ENCODE results near the gene KRTAP2-3.
A peak's percentile ranks its signal among the peaks of the same experiment; 100 is the strongest.
"Not testable (repeated sequence)": the region's sequence is repeated elsewhere in the genome, so short reads cannot be mapped to it uniquely, and the experiment has no call there.

KRTAP2-3 gene

GRCh38 chr17:41065829-41066624 lies 6.1 kb upstream of the KRTAP2-3 start, which contains the start of gene KRTAP2-4:
Gene KRTAP2-4 (minus strand): TSS chr17:41065879. CDS start chr17:41065845, 34 bp downstream.
- no peak for DNase-seq

GRCh38 chr17:41065016-41065689 lies 5.2 kb upstream of the KRTAP2-3 start:
- not testable (repeated sequence) for DNase-seq

GRCh38 chr17:41064301-41064700 lies 4.4 kb upstream of the KRTAP2-3 start:
- no peak for DNase-seq

DNA sequence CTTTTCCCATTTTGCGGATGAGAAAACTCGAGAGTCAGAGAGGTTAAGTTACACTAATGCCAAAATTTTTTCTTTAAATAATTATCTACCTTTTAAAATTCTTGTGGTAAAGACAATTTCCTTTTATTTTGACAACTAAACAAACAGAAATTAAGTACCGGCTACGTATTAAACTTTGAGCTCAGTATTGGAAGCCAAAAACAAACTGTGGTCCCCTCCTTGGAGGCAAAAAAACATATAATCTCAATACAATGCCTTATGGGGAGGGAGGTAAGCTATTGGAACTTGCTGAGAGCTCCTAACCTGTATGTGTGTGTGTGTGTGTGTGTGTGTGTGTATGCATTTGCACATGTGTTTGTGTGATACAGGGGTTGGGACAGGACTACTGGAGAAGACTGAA lies 3.5 kb upstream of the KRTAP2-3 start:
- DNase-seq, result no peak

GRCh38 chr17:41061964-41062363 lies 2.0 kb upstream of the KRTAP2-3 start:
- DNase-seq, result no peak

DNA sequence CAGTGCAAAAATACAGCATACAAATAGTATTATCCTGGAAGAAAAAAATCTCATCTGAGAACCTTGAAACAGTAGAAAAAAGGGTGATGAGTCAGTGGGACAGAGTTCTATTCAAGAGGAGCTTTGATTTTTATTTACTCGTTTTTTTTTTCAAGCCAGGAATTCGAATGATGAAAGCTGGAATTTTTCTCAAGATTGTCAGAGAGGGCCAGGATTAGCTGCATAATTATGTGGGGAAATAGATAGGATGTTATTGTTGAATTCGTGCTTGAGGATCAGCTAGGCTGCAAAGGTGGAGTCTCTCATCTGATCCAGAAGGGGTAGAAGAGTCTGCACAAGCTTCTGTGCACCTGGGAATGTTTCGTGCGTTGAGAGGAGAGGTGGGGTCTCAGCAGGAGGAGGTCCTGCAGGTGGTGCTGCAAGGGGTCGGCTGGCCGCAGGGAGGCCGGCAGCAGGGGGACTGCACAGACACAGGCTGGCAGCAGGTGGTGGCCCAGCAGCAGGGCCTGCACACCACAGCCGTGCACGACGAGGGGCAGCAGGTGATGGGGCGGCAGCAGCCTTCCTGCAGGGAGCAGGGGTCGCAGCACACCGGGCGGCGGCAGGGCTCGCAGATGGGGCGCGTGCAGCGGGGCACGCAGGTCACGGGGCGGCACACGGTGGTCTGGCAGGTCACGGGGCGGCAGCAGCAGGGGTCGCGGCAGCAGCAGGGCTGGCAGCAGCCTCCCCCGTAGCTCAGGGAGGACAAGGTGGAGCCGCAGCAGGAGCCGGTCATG lies 450 bp downstream of the KRTAP2-3 start:
- DNase-seq, result not testable (repeated sequence)

DNA sequence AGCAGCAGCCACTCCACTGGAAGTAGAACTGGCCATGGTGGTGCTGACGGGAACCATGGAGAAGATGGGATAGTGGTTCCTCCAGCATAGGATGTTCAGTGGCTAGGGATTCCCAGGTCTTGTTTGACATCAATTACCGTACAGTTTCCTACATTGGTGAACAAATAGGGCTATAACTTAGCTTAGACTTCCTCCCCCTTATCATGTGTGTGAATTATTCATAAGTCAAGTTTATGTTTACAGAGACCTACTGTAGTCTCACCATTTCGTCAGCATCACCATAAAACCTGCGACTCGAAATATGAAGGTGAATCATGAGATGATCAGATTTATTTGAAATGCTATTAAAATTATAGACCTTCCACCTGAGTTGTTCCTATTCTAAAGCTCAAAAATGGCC lies 1.2 kb downstream of the KRTAP2-3 start:
- DNase-seq, result no peak

DNA sequence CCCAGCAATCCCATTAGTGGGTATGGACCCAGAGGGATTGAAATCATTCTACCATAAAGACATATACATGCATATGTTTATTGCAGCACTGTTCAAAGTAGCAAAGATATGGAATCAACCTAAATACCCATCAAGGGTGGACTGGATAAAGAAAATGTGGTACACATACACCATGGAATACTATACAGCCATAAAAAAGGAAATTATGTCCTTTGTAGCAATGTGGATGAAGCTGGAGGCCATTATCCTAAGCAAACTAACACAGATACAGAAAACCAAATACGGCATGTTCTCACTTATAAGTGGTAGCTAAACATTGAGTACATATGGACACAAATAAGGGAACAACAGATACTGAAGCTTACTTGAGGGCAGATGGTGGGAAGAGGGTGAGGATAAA lies 2.4 kb downstream of the KRTAP2-3 start:
- DNase-seq, result no peak

DNA sequence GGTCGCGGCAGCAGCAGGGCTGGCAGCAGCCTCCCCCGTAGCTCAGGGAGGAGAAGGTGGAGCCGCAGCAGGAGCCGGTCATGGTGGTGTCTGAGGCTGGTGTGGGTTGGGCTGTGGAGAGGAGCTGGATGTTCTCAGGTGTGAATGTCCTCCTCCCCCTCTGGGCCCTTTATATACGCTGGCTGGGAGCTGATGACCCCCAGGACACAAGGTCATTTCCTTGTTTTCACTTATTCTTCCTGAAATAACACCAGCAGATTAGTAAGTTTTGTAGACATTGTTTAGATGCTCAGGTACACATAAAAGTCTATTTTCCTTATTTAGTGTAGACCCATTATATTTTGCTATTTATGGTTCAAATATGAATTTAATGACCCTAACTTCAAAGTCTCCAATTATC lies 4.8 kb downstream of the KRTAP2-3 start, which contains the start of gene KRTAP2-2:
TSS of gene KRTAP2-2 (minus strand) at position 101 of the 400 bp plus-strand sequence. CDS start at position 82, 19 bp downstream.
- not testable (repeated sequence) for DNase-seq

DNA sequence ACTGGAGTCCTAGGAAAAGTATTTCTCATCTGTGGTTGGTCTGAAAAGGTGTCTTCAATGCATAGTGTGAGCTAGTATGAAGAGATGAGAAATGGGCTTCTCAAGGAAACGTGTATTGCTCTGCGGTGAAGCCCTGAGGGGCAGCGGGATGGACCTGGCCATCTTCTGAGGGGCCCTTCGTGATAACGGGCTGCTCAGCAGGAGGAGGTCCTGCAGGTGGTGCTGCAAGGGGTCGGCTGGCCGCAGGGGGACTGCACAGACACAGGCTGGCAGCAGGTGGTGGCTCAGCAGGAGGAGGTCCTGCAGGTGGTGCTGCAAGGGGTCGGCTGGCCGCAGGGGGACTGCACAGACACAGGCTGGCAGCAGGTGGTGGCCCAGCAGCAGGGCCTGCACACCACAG lies 5.4 kb downstream of the KRTAP2-3 start:
- DNase-seq, result not testable (repeated sequence)

GRCh38 chr17:41054025-41054424 lies 5.9 kb downstream of the KRTAP2-3 start:
- DNase-seq, result no peak

GRCh38 chr17:41052566-41052965 lies 7.3 kb downstream of the KRTAP2-3 start:
- DNase-seq, result no peak

DNA sequence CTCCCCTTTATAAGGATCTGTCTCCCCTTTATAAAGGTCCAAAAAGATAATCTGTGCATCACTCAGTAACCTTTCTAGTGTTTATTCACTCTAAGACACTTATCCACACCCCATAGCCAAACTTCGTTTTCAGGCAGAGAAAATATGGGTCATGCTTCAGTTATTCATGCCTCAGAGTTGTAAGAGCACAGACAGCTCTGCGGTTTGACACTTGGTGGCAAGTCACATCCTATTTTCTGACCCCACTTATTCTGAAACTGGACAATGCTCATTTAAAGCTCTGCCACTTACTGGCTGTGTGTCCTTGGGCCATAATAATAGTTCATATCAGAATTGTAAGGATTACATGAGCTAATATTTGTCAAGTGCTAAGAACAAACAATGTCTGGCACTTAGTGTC lies 10.8 kb downstream of the KRTAP2-3 start:
- DNase-seq, result no peak

DNA sequence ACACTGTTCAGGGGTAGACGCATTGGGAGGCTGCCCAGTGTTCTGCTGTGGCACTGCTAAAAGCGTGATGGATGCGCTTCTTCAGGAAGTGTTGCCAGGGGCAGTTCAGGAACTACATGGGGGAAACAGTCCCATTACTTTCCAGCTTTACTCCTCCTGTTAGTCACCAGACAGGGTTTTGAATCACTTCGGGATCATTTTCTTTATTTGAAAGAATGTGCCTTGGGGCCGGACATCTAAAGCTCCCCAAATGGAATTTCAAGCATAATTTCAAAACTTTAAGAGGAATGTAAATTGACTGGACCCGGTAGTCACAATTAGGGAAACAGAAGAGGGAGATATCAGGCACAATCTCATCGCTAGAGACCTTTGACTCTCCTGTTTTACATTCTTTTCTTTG lies 11.5 kb downstream of the KRTAP2-3 start:
- DNase-seq, result no peak

- DNase-seq, result not testable (repeated sequence)
Measured at GRCh38 chr17:41046735-41047465, 13.0 kb downstream of the KRTAP2-3 start, which contains the start of gene KRTAP2-1. Gene KRTAP2-1 (minus strand): TSS chr17:41047316. CDS start chr17:41047267, 49 bp downstream.

DNA sequence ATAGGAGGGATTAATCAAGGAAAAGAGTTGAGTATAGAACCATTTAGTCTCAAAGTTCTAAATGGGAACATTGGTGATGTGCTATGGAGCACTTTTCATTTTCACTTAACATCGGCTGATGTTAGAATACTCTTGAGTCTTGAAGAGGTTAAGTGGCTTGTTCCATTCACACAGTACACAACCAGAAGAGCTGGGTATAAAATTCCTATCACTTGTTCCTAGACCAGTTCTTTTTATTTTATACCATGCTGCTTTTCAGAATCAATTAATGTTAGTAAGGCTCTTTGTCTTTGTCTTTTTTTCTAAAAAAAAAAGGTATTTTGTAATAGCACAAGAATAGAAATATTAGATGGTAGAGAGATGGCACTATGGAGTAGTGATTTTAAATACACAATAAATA lies 17.0 kb downstream of the KRTAP2-3 start:
- no peak for DNase-seq

DNA sequence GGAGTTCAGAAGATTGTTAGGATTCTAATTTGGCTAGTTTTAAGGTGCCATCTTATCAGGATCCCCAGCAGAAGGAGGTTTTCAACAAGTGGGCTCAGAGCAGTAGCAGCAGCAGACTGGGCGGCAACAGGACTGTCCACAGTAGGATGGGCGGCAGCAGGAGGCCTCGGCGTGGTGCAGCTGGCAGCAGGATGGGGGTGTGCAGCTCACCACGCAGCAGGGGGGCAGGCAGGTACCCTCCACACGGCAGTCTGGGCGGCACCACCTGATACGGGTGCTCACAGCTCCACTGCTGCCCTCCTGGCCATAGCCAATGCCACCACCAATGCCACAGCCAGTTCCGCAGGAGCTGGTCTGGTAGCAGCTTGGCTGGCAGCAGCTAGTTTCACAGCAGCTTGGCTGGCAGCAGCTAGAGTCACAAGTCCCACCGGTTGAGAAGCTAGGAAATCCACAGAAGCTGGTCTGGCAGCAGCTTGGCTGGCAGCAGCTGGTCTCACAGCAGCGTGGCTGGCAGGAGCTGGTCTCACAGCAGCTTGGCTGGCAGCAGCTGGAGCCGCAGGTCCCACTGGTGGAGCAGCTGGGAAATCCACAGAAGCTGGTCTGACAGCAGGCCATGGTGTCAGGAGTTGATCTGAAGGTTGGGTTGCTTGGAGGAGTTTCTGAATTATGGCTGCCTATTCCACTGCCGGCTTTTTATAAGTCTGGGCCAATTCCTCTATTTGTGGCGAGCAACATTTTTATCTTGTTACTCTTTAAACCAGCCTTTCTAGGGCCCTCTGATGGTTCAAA lies 18.9 kb downstream of the KRTAP2-3 start, which contains the start of gene KRTAP1-1:
TSS of gene KRTAP1-1 (minus strand) at position 668 of the 789 bp plus-strand sequence. CDS start at position 615, 53 bp downstream.
- peak; percentile 64 for DNase-seq

DNA sequence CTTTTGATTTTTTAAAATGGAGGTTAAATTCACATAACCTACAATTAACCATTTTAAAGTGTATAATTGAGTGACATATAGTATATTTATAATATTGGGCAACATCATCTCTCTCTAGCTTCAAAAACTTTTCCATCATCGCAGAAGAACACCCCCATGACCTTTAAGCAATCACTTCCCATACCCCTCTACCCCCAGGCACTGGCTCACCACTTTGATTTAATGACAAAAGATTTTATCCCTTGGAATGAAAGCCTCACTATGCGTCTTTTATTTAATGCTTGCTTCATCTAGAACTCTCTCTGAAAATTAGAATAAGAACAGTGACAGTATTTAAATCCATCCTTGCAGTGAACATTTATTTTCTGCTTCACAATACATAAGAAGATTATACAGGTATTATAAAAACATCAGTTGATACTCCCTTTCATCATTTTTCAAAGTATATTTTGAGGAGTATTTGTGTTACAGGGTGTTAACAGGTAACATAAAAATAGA lies 22.0 kb downstream of the KRTAP2-3 start:
- DNase-seq, result no peak

GRCh38 chr17:41034346-41034935 lies 25.5 kb downstream of the KRTAP2-3 start, which contains the start of gene KRTAP1-3:
Gene KRTAP1-3 (minus strand): TSS chr17:41034874. CDS start chr17:41034821, 53 bp downstream.
- DNase-seq, result peak; percentile 73

GRCh38 chr17:41029633-41030245 lies 30.2 kb downstream of the KRTAP2-3 start, which contains the start of gene KRTAP1-4:
Gene KRTAP1-4 (minus strand): TSS chr17:41030195. CDS start chr17:41030078, 117 bp downstream.
- DNase-seq, result peak; percentile 49

Measured in NCI-H2029 (cell line).